Renal cortical epithelial cell (primary cell): Measurements from ENCODE around the gene SHLD2. TPM values are rescaled to one million over a fixed set of nuclear protein-coding genes. Genes with fewer than 3 reads are reported as not detected.
"Not testable (repeated sequence)": the region's sequence is repeated elsewhere in the genome, so short reads cannot be mapped to it uniquely, and the experiment has no call there.

ENCODE experiments used
- DNase-seq: peaks from one replicate; pipeline ENCODE4 v3.0.0-alpha.2; 2011; ENCODE audit warnings: low read depth
- total RNA-seq: library from RNA; depleted of rRNA; stranded (reverse); fragments of >200 nt; gene quantifications from 2 replicates; pipeline ENCODE4 v1.2.3, GENCODE V29; 2014

SHLD2 gene
- 38.3 and 50.2 TPM in 2 replicates for total RNA-seq

DNA sequence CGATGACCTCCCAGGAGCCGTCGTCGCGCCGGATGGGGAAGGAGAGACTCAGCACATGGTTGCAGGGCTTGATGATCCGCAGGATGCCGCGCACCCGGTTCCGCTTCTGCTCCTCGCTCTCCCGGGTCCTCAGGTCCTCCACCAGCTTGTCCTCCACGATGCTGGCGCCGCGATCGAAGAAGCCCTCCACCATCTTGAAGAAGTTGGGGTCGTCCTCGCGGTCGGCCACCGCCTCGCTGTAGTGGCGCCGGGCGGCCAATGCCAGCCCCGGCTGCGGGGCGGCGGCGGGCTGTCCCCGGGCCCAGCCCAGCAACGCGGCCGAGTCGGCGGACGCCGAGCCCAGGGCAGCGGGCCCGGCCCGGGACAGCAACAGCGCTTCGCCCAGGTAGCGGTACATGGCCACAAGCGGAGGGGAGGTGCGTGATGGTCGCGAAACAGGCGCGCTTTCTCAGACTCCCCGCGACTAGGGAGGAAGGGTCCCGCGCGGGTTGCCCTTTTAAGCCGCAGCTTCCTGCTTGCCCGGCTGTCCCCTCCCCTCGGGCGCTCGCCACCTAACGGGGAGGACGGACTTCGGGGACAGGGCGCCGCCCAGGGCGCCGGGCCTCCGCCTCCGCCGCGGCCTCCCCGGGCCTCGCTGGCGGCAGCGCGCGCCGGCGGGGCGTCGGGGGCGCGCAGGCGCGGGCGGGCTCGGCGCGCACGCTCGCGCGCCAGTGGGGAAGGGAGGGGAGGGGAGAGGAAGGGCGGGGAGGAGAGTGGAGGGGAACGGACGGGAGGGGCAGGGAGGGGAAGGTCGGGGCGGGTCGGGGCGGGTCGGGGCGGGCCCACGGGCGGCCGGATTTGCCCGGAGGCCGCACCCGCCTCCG is at the start of gene SHLD2, which contains the start of gene GLUD1:
SHLD2 (plus strand) TSS at position 834 of the 863 bp plus-strand sequence. CDS start 56,149 bp downstream, outside the sequence.
GLUD1 (minus strand) TSS at position 471 of the 863 bp plus-strand sequence; CDS start at position 397, 74 bp downstream.
- peak; percentile 75 for DNase-seq

GRCh38 chr10:87045434-87045938 is 49.5 kb upstream of the SHLD2 start:
- no peak for DNase-seq

GRCh38 chr10:87053111-87053510 is 41.9 kb upstream of the SHLD2 start:
- no peak for DNase-seq

DNA sequence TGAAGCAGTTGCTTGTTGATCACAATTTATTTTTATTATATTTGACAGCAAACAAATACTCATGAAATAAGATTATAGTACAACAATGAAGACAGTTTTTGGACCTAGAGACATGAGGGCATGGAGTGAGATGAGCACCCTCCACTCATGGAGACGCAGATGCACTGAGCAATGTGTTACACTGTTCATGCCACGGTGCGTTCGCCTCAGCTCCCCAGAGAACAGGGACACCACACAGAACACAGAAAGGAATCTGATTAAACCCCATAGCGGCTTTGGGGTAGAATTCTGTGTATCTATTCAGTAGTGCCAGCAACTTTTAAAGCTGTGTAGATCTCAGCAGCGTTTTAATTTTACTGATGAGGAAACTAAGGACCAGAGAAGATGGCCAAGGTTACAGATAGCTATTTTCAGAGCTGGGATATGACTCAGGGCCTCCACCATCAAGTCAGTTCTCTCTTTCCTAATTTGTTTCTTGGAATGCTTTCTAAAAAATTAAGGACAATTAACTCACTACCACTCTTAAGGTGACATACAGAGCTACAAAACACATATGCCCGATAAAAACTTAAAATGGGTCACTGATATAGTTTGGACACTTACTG is 41.3 kb upstream of the SHLD2 start:
- no peak for DNase-seq

- no peak for DNase-seq
Observed at GRCh38 chr10:87054373-87055295, 40.4 kb upstream of the SHLD2 start.

GRCh38 chr10:87058171-87058570 is 36.8 kb upstream of the SHLD2 start:
- no peak for DNase-seq

GRCh38 chr10:87059401-87059800 is 35.6 kb upstream of the SHLD2 start:
- no peak for DNase-seq

- DNase-seq, result no peak
Observed at GRCh38 chr10:87060280-87060928, 34.6 kb upstream of the SHLD2 start.

- DNase-seq, result peak; percentile 57
Observed at GRCh38 chr10:87064651-87065050, 30.4 kb upstream of the SHLD2 start.

GRCh38 chr10:87066178-87066577 is 28.8 kb upstream of the SHLD2 start:
- peak; percentile 36 for DNase-seq

DNA sequence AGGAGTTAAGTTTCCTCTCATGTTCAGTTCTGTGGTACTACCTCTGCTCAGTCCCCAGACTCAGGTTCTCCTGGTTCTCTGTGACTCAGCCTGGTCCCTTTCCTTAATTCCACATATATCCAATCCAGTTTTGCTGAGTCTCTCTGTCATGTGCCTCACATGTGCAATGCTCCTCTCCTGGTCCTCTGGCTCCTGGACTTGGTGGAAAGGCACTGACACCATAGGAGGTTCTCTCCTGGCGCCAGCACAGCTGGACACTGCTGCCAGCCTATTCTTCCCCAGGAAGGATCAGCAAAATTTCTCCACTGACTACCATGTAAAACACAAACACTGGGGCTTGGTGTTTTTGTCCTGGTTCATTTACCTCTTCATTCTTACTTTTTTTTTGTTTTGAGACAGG is 28.1 kb upstream of the SHLD2 start:
- DNase-seq, result no peak

DNA sequence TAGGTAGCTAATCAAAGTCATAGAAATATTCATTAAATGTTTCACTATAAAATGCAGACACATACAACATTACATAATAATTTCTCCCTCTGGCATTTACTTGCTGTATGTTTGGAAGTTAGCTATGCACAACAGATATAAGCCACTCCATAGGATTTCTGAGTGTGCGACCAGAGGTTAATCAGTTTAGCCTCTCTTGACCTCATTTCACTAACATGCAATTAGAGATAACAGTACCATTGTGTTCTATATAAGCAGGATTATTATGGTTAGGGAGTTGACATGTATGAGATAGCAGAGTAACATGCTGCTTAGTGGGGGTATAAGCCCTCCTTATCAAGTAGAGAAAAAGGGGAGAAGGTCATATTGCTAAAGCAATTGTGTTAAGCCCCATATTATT is 26.7 kb upstream of the SHLD2 start:
- no peak for DNase-seq

- no peak for DNase-seq
Observed at GRCh38 chr10:87072449-87072848, 22.6 kb upstream of the SHLD2 start.

DNA sequence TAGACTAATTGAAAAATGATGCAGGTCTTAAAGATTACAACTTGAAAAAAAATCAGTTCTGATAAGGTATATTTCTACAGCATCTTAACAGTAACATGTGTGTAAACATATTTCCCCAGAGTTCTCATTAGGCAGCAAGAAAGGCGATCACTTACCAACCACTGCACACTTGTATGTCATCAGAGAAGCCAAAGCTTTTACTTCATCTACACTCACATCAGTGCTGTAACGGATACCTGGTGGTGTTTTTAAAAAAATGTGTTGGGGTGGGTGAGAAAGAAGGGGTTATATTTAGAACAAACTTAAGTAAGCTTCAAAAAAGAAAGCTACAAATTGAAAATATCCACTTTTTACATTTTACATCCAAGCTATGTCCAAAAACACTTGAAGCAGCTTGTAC is 18.6 kb upstream of the SHLD2 start:
- not testable (repeated sequence) for DNase-seq

DNA sequence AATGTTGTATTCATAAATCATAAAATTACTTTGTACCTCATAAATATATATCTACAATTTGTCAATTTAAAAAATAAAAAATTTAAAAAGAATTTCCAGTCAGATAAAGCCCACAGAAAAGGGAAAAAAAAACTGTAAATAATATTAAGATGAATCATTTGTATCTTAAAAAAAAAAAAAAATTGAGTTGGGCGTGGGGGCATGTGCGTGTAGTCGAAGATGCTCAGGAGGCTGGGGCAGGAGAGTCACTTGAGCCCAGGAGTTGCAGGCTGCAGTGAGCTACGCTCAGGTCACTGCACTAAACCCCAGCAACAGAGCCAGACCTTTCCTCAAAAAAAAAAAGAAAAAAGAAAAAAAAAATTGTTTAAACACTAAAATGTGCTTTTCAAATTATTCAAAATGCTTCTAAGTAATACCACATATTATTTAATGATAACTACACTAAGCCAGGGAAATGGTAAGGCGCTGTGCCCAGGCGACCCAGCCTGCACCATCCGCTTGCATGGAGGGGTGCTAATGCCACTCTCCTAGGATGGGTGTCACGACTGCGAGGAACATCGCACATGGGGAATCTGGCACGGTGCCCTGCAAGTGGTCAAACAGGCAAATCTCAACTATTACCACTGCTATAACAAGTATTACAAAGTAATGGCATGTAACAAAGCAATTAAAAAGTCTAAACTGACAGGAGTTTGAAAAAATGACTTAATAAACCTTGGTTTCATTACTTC is 15.7 kb upstream of the SHLD2 start:
- no peak for DNase-seq

GRCh38 chr10:87080621-87081020 is 14.4 kb upstream of the SHLD2 start:
- not testable (repeated sequence) for DNase-seq

DNA sequence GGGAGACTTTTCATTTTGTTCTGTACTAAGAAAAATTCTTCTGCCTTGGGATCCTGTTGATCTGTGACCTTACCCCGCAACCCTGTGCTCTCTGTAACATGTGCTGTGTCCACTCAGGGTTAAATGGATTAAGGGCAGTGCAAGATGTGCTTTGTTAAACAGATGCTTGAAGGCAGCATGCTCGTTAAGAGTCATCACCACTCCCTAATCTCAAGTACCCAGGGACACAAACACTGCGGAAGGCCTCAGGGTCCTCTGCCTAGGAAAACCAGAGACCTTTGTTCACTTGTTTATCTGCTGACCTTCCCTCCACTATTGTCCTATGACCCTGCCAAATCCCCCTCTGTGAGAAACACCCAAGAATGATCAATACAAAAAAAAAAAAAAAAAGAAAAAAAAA is 13.4 kb upstream of the SHLD2 start:
- not testable (repeated sequence) for DNase-seq

DNA sequence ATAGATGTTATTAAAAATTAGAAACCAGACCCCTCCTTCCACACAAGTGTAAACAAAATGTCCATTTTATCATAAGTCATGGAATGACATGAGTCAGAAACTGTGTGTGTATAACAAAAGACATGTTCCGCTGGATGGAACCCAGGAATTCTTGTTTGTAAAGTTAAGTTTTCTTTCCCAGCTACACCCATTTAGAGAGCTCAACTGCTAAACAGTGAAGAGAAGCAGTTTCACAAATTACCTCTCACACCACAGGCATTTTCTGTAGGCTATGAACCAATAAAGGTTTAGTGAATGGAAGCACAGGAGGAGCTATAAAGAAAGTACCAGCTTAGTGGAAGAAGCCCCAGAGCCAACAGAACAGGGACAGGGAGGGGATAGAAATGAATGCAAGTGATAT is 12.8 kb upstream of the SHLD2 start:
- peak; percentile 98 for DNase-seq

DNA sequence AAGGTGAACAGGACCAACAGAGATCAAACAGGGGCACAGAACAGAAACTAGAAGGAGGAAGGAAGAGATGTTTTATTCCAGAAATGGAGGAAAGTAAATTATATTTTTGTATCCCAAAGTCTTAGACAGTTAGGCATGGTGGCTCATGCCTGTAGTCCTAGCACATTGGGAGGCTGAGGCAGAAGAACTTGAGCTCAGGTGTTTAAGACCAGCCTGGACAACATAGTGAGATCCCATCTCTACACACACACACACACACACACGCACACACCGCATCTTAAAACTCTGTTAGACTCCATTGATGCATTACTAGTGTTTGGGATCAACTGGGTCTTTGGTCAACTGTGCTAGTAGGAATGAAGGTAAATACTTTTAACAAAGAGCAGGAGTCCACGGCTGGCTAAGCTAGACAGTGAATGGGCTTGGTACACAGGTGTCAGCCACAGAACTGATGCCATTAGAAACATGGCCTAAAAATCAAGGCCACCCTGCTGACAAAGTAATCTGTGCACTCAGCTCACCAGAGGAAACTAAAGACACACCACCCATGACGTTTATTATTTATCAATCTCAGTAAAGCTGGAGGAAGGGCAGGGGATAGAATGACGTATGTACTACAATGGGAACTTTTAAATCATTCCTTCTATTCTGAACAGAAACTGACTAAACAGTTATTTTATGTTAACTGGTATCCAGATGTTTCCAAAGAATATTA is 11.3 kb upstream of the SHLD2 start:
- DNase-seq, result peak; percentile 79

DNA sequence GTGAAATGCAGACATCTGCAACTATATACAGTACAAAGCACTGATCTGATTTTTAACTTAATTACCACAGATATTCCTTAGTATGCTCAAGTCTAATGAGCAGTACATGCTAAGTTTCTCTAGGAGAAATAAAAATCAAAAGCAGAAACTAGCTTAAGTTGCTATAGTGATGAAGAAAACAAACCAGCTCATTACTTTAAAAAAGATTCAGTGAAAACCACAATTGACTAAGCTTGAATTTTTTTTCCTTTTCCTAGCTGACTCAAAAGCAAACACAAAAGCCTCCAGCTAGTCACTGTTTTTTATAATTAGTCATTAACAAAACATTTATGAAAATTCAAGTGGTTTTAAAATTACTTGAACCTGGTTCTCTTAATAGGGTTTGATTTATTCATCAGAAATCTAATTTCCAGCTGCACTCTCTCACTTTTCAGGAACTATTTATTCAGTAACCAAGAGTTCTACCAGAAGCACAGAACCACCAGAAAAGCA is 10.7 kb upstream of the SHLD2 start:
- DNase-seq, result peak; percentile 99
